Measurements from ENCODE around the gene EIF4E1B.

- TF ChIP-seq POLR2A (IDR thresholded peaks at IDR 0.05) (no peak), CTCF (IDR thresholded peaks at IDR 0.05) (no peak)
These were observed 19.0 kb upstream of the EIF4E1B start for GRCh38 chr5:176611435-176611834.
